Lower lobe of right lung (tissue), 2 donors: Measurements from ENCODE around the gene WNT2B. TPM values are rescaled to one million over a fixed set of nuclear protein-coding genes. Genes with fewer than 3 reads are reported as not detected.

Experiments
- ATAC-seq, 2 donors: fragments of 200-7000 bp; cut with Tn5 transposase; one replicate each; pipeline ENCODE4 v1.9.1; 2020 to 2022; ENCODE audit warnings: mild to moderate bottlenecking in 2 of 2, moderate library complexity in 2 of 2
- DNase-seq: peaks from one replicate; pipeline ENCODE4 v3.0.0-alpha.2; 2020
- H3K27ac ChIP-seq: fragments of 200-600 bp; one replicate; pipeline ENCODE4 v1.8.0; 2022
- H3K27me3 ChIP-seq: fragments of 200-600 bp; one replicate; pipeline ENCODE4 v1.8.0; 2022; ENCODE audit warnings: low read depth
- H3K36me3 ChIP-seq: fragments of 200-600 bp; one replicate; pipeline ENCODE4 v1.8.0; 2022; ENCODE audit warnings: mild to moderate bottlenecking
- H3K4me1 ChIP-seq: fragments of 200-600 bp; one replicate; pipeline ENCODE4 v1.8.0; 2022
- H3K4me3 ChIP-seq: fragments of 200-600 bp; one replicate; pipeline ENCODE4 v1.8.0; 2022; ENCODE audit warnings: mild to moderate bottlenecking
- H3K9me3 ChIP-seq: fragments of 200-600 bp; one replicate; pipeline ENCODE4 v1.8.0; 2022
- CTCF ChIP-seq: fragments of 200-600 bp; IDR thresholded peaks from one replicate; pipeline ENCODE4 v1.8.0; 2022; ENCODE audit warnings: antibody characterized with exemption, mild to moderate bottlenecking
- intact Hi-C: fragments of 100-400 bp; cut with DNase I; formaldehyde crosslinking; loops from one replicate; pipeline ENCODE4 v1.11.0; 2022
- total RNA-seq: library from RNA; stranded (reverse); fragmentation: NEBNext Ultra II Directional; extraction: Animal tissue kit (Norgen Biotek cat#: 25700); gene quantifications from one replicate; pipeline ENCODE4 v1.2.1, GENCODE V29; 2021
- donor health status: DM: no; HTN: yes; CAD: no; lungs with severe emphysema.

WNT2B gene
- total RNA-seq, 1 donor from 2014 or later = 11.8 TPM

GRCh38 chr1:112542206-112542973, 33.6 kb downstream of the WNT2B start:
- Histone ChIP-seq H3K9me3 (no peaks in the 10 kb centered on the region), H3K36me3 (peaks cover 32% of the 10 kb centered on the region), H3K4me1 (no peaks in the 10 kb centered on the region), H3K27ac (no peak overlapping the region), H3K4me3 (no peak overlapping the region), H3K27me3 (no peaks in the 10 kb centered on the region)
- intact Hi-C loops = no loop called here
- no peak for DNase-seq
- no peak for ATAC-seq
- TF ChIP-seq CTCF = no peak

GRCh38 chr1:112544011-112544688, 35.4 kb downstream of the WNT2B start:
- Histone ChIP-seq H3K27ac (no peak overlapping the region), H3K9me3 (no peaks in the 10 kb centered on the region), H3K4me1 (no peaks in the 10 kb centered on the region), H3K27me3 (no peaks in the 10 kb centered on the region), H3K4me3 (no peak overlapping the region), H3K36me3 (peaks cover 33% of the 10 kb centered on the region)
- no peak for TF ChIP-seq CTCF
- intact Hi-C loops = no loop called here
- ATAC-seq (peak in 1 of 2 donors; percentile 39), DNase-seq (no peak)

GRCh38 chr1:112544751-112545150, 36.0 kb downstream of the WNT2B start:
- no peak for ATAC-seq

GRCh38 chr1:112546076-112546475, 37.3 kb downstream of the WNT2B start:
- Histone ChIP-seq H3K9me3 (no peaks in the 10 kb centered on the region), H3K4me1 (no peaks in the 10 kb centered on the region), H3K4me3 (no peak overlapping the region), H3K36me3 (peaks cover 18% of the 10 kb centered on the region), H3K27ac (no peak overlapping the region), H3K27me3 (no peaks in the 10 kb centered on the region)
- intact Hi-C loops = no loop called here
- ATAC-seq = no peak
- no peak for TF ChIP-seq CTCF
- DNase-seq = no peak

More at GRCh38 chr1:112544751-112545150, 36.0 kb downstream of the WNT2B start:
- Histone ChIP-seq H3K4me3 (no peak overlapping the region), H3K36me3 (peaks cover 27% of the 10 kb centered on the region), H3K9me3 (no peaks in the 10 kb centered on the region), H3K27me3 (no peaks in the 10 kb centered on the region), H3K4me1 (no peaks in the 10 kb centered on the region), H3K27ac (no peak overlapping the region)
- DNase-seq = no peak
- intact Hi-C loops = no loop called here
- no peak for TF ChIP-seq CTCF

GRCh38 chr1:112548547-112548946, 39.8 kb downstream of the WNT2B start:
- ATAC-seq = no peak
- H3K36me3 ChIP-seq = peaks cover 14% of the 10 kb centered on the region
- TF ChIP-seq CTCF = no peak

More at GRCh38 chr1:112548547-112548946, 39.8 kb downstream of the WNT2B start:
- intact Hi-C loops = no loop called here
- no peak overlapping the region for H3K4me3 ChIP-seq
- no peaks in the 10 kb centered on the region for H3K27me3 ChIP-seq
- no peak for DNase-seq
- no peaks in the 10 kb centered on the region for H3K9me3 ChIP-seq
- H3K27ac ChIP-seq = no peak overlapping the region
- H3K4me1 ChIP-seq = no peaks in the 10 kb centered on the region
